ENCODE data around the gene PAPPA.

PAPPA gene

GRCh38 chr9:116345393-116345792, 191.8 kb downstream of the PAPPA start:
- no peaks in the 10 kb centered on the region for H3F3A ChIP-seq (ENCODE audit: insufficient read depth)
- H3K9me3 ChIP-seq (ENCODE audit: insufficient read depth, low read length), result no peaks in the 10 kb centered on the region
- H2AFZ ChIP-seq (ENCODE audit: low read depth, low read length, severe bottlenecking), result no peak overlapping the region
- TF ChIP-seq CTCF (IDR thresholded peaks at IDR 0.05; ENCODE audit: insufficient read depth, low read length, poor library complexity, severe bottlenecking) (no peak), EZH2phosphoT487 (conservative IDR thresholded peaks at IDR 0.05; ENCODE audit: low read length) (no peak)
- H3K9me2 ChIP-seq (replicated peaks; ENCODE audit: insufficient read depth, low read length), result no peaks in the 10 kb centered on the region
- H4K20me1 ChIP-seq (ENCODE audit: low read depth, low read length), result no peaks in the 10 kb centered on the region
- H3K27me3 ChIP-seq (ENCODE audit: low read length), result no peaks in the 10 kb centered on the region
- no peaks in the 10 kb centered on the region for H3K79me2 ChIP-seq (ENCODE audit: insufficient read depth, low read length)
- no peak overlapping the region for H3K4me2 ChIP-seq (ENCODE audit: low read depth, low read length, poor library complexity, severe bottlenecking)
- no peak overlapping the region for H3K4me3 ChIP-seq (ENCODE audit: insufficient read depth, low read length, poor library complexity, severe bottlenecking)
- H3K36me3 ChIP-seq (ENCODE audit: low read length), result no peaks in the 10 kb centered on the region
- no peak overlapping the region for H3K27ac ChIP-seq (ENCODE audit: low read depth, low read length)
- H3K9ac ChIP-seq (ENCODE audit: low read length), result no peak overlapping the region

- Histone ChIP-seq H3K4me2 (ENCODE audit: low read depth, low read length, poor library complexity, severe bottlenecking) (no peak overlapping the region), H3K27me3 (ENCODE audit: low read length) (no peaks in the 10 kb centered on the region), H3K4me3 (ENCODE audit: insufficient read depth, low read length, poor library complexity, severe bottlenecking) (no peak overlapping the region), H3K9me2 (replicated peaks; ENCODE audit: insufficient read depth, low read length) (no peaks in the 10 kb centered on the region), H4K20me1 (ENCODE audit: low read depth, low read length) (no peaks in the 10 kb centered on the region), H3F3A (ENCODE audit: insufficient read depth) (no peaks in the 10 kb centered on the region), H3K9ac (ENCODE audit: low read length) (no peak overlapping the region), H3K9me3 (ENCODE audit: insufficient read depth, low read length) (no peaks in the 10 kb centered on the region), H3K36me3 (ENCODE audit: low read length) (no peaks in the 10 kb centered on the region), H3K79me2 (ENCODE audit: insufficient read depth, low read length) (no peaks in the 10 kb centered on the region), H2AFZ (ENCODE audit: low read depth, low read length, severe bottlenecking) (no peak overlapping the region), H3K27ac (ENCODE audit: low read depth, low read length) (no peak overlapping the region)
- TF ChIP-seq EZH2phosphoT487 (conservative IDR thresholded peaks at IDR 0.05; ENCODE audit: low read length) (no peak), CTCF (IDR thresholded peaks at IDR 0.05; ENCODE audit: insufficient read depth, low read length, poor library complexity, severe bottlenecking) (no peak)
Observed at GRCh38 chr9:116345817-116346216, 192.2 kb downstream of the PAPPA start.

GRCh38 chr9:116349684-116350083, 196.1 kb downstream of the PAPPA start:
- no peaks in the 10 kb centered on the region for H3K36me3 ChIP-seq (ENCODE audit: low read length)
- H2AFZ ChIP-seq (ENCODE audit: low read depth, low read length, severe bottlenecking), result no peak overlapping the region
- no peak for TF ChIP-seq CTCF (IDR thresholded peaks at IDR 0.05; ENCODE audit: insufficient read depth, low read length, poor library complexity, severe bottlenecking)
- no peak for TF ChIP-seq EZH2phosphoT487 (conservative IDR thresholded peaks at IDR 0.05; ENCODE audit: low read length)
- H3K27ac ChIP-seq (ENCODE audit: low read depth, low read length), result no peak overlapping the region
- no peaks in the 10 kb centered on the region for H3K9me3 ChIP-seq (ENCODE audit: insufficient read depth, low read length)
- H3K9ac ChIP-seq (ENCODE audit: low read length), result no peak overlapping the region
- H3K27me3 ChIP-seq (ENCODE audit: low read length), result no peaks in the 10 kb centered on the region
- H3K4me2 ChIP-seq (ENCODE audit: low read depth, low read length, poor library complexity, severe bottlenecking), result no peak overlapping the region
- no peaks in the 10 kb centered on the region for H3K9me2 ChIP-seq (replicated peaks; ENCODE audit: insufficient read depth, low read length)
- H3K79me2 ChIP-seq (ENCODE audit: insufficient read depth, low read length), result no peaks in the 10 kb centered on the region
- no peak overlapping the region for H3K4me3 ChIP-seq (ENCODE audit: insufficient read depth, low read length, poor library complexity, severe bottlenecking)
- H3F3A ChIP-seq (ENCODE audit: insufficient read depth), result no peaks in the 10 kb centered on the region
- no peaks in the 10 kb centered on the region for H4K20me1 ChIP-seq (ENCODE audit: low read depth, low read length)

Data from SU-DHL-6 (cell line).